ENCODE results near the gene LDB2.

DNA sequence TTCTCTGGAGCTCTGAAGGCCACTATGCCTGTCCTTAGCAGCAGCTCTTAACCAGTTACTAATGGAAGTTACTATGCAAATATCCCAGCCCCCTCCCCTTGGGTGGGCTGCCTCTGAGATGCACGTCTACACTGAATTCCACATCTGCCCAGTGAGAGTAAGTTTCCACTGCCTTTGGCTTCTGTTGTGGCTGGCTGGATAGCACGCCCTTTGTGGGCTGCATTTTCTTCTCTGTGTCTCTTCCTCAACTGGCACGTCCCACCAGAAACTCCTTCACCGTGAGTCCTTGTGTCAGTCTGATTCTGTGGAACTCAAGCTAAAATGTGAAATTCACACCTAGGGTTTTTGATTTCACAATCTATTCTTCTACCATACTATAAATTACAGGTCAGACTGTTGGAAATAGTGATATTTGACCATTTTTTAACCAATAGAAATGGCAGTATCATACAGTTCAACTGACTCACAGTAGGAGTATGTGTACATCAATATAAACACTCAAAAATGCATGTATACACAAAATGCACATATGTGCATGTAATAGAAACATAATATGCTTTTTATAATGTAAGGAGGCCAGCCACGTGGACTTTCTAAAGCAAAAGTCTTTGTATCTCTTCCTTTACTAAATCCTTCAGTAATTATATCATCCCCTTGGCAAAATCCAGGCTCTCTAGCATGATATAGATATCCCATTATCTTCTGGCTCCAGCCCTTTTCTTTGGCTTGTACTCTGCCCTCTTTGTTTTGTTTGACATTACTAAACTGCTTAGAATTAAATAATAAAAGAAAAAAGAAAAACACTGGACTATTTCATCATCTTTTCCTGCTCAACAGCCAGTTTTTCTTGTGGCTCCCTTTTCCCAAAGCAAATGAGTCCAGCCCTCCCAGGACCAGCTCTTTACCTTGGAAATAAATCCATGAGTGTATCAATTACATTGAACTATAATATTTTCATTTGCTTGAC is 33.2 kb upstream of the LDB2 start:
- no peak for TF ChIP-seq CTCF (IDR thresholded peaks at IDR 0.05 in 4 of 5, conservative IDR thresholded peaks at IDR 0.05 in 1 of 5)
- TF ChIP-seq POLR2A (IDR thresholded peaks at IDR 0.05) = no peak
